ENCODE data around the gene CCSER2.
"Not testable (repeated sequence)": the region's sequence is repeated elsewhere in the genome, so short reads cannot be mapped to it uniquely, and the experiment has no call there.

CCSER2 gene

DNA sequence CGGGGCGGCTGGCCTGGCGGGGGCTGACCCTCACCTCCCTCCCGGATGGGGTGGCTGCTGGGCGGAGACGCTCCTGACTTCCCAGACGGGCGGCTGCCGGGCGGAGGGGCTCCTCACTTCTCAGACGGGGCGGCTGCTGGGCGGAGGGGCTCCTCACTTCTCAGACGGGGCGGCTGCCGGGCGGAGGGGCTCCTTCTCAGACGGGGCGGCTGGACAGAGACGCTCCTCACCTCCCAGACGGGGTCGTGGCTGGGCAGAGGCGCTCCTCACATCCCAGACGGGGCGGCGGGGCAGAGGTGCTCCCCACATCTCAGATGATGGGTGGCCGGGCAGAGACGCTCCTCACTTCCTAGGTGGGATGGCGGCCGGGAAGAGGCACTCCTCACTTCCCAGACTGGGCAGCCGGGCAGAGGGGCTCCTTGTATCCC lies 19.2 kb downstream of the CCSER2 start:
- H3K36me3 ChIP-seq (ENCODE audit: insufficient read depth, low read length); H3K4me1 ChIP-seq (ENCODE audit: insufficient read depth, low read length); H3K9ac ChIP-seq (ENCODE audit: low read depth, low read length): not testable (repeated sequence)

DNA sequence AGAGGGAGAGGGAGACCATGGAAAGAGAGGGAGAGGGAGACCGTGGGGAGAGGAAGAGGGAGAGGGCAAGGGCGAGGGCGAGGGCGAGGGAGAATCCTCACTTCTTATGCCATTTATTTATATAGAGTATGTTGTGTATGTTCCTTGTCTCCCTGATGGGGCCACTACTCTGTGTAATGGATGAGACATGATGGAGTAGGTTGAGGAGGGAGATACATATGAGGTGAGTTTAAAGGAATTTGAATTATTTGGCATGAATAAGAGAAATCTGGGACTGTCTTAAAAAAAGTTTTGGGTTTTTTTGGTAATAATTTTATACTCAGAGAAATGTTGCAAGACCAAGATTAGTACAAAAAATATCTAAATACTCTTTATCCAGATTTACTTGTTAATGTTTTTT lies 20.1 kb downstream of the CCSER2 start:
- Histone ChIP-seq H3K9ac (ENCODE audit: low read depth, low read length) (no peak overlapping the region), H3K9me3 (ENCODE audit: control insufficient read depth, insufficient read depth, low read length) (0 out of 2 replicates have a peak, but pooled peaks cover 6% of the 10 kb centered on the region), H3K4me1 (ENCODE audit: insufficient read depth, low read length) (peaks cover 5% of the 10 kb centered on the region), H3K36me3 (ENCODE audit: insufficient read depth, low read length) (no peaks in the 10 kb centered on the region)

More for the DNA sequence above, 19.2 kb downstream of the CCSER2 start:
- H3K9me3 ChIP-seq (ENCODE audit: control insufficient read depth, insufficient read depth, low read length), result not testable (repeated sequence)

DNA sequence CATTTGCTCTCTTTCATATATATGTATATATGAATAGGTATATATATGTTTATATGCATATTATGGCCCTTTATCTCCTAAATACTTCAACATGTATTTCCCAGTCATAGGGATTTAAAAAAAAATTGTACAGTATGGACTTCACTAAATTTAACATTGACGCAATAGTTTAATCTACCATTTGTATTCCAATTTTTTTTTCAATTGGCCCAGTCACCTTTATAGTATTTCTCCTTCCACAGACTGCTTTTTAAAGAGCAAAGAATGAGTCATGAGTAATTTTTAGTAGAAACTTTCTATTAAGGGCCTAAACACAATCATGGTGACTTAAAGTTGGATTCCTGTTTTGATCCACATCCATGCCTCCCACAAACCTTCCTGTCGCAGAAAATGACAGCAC lies 20.5 kb downstream of the CCSER2 start:
- peaks cover 8% of the 10 kb centered on the region for H3K4me1 ChIP-seq (ENCODE audit: insufficient read depth, low read length)
- 0 out of 2 replicates have a peak, but pooled peaks cover 6% of the 10 kb centered on the region for H3K9me3 ChIP-seq (ENCODE audit: control insufficient read depth, insufficient read depth, low read length)
- H3K9ac ChIP-seq (ENCODE audit: low read depth, low read length), result no peak overlapping the region

DNA sequence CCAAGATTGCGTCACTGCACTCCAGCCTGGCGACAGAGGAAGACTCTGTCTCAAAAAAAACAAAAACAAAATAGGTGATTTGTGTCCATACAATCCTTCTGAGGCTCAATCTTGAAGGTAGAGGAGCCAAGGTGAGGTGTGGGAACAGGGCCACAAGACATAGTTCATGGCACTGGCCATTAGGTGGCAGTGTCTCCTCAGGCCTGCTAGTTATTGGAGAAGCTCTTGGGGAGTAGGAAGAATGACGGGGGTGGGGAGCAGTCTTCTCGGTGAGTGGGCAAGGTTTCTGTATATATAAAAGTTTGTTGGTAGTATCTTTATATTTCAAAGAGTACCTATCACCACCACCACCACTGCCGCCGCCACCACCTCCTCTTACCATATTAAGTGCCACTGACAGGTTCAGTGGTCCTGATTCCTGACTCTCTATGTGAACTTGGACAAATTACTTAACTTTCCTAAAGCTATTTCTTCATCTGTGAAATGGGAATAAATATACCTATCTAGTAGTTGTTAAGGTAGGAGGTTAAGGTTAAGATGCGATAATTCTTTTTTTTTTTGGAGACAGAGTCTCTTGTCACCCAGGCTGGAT lies 24.0 kb downstream of the CCSER2 start:
- Histone ChIP-seq H3K4me1 (ENCODE audit: insufficient read depth, low read length) (peaks cover 19% of the 10 kb centered on the region), H3K9me3 (ENCODE audit: control insufficient read depth, insufficient read depth, low read length) (no peaks in the 10 kb centered on the region), H3K36me3 (ENCODE audit: insufficient read depth, low read length) (no peaks in the 10 kb centered on the region), H3K9ac (ENCODE audit: low read depth, low read length) (no peak overlapping the region)

More for the DNA sequence above, 20.5 kb downstream of the CCSER2 start:
- H3K36me3 ChIP-seq (ENCODE audit: insufficient read depth, low read length), result no peaks in the 10 kb centered on the region

DNA sequence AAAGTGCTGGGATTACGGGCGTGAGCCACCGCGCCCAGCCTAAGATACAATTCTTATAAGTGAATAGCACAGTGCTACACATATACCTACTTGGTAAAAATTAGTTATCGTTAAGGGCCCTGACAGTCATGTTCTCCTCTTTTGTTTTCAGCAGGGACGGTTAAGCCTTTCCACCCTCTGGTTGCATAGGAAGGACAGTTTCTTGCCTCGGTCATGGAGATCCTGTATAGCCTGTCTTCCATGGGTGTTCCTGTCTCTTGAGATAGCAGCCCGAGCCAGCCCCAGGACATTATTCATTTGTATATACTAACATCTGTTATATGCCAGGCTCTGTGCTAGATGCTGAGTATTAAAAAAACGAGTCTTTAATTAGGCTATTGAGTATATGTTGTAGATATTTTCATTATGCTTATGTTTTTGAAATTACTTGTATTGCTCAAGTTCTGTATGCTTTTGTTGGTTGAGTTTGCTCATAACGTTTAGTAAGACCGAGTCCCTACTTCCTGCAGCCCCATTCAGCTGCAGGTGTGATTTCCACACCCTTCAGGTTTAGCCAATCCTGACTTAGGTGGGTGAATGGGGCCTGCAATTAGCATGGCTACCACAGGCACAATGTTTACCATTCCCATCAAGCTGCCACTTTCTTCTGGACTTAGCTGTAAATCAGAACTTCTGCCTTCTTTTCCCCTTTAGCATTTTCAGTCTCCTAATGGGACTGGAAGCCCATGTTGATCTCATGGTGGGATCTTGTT lies 24.8 kb downstream of the CCSER2 start:
- peaks cover 19% of the 10 kb centered on the region for H3K4me1 ChIP-seq (ENCODE audit: insufficient read depth, low read length)
- H3K36me3 ChIP-seq (ENCODE audit: insufficient read depth, low read length), result no peaks in the 10 kb centered on the region
- no peak overlapping the region for H3K9ac ChIP-seq (ENCODE audit: low read depth, low read length)

DNA sequence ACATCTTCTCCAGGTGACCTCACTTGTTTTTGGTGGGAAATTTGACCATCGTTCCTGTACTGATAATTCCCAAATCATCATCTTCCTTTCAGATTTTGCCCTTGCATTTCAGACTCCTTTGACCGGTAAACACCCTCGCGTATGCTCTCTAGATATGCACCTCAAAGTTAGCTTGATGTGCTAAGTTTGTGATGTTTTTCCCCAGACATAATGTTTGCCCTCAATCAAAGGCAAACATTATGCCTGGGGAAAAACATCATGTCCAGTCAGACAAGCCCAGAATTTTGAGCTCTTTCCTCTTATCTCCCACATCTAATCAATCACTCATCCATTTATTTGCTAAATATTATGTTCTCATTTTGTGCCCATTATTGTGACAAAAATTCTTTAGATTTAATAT lies 26.2 kb downstream of the CCSER2 start:
- Histone ChIP-seq H3K9ac (ENCODE audit: low read depth, low read length) (no peak overlapping the region), H3K9me3 (ENCODE audit: control insufficient read depth, insufficient read depth, low read length) (no peaks in the 10 kb centered on the region)

More for the DNA sequence above, 24.8 kb downstream of the CCSER2 start:
- H3K9me3 ChIP-seq (ENCODE audit: control insufficient read depth, insufficient read depth, low read length), result no peaks in the 10 kb centered on the region

DNA sequence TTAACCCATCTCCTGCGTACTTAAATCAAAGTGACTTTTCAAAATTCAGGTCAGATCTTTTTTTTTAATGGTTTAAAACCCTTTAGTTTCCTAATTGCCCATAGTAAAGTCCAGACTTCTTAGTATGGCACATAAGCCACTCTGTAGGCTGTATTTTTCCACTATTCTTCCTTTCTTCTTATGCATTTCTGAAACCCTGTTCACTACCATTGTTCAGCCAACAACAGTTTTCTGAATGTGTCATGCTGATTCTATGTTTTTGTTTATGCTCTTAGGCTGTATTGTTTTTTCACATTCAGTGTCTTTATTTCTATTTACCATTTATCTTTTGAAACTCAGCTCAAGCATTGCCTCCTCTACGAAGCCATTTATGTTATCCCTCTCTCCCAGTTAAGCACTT lies 26.7 kb downstream of the CCSER2 start:
- H3K9ac ChIP-seq (ENCODE audit: low read depth, low read length), result no peak overlapping the region
- H3K4me1 ChIP-seq (ENCODE audit: insufficient read depth, low read length), result peaks cover 19% of the 10 kb centered on the region
- no peaks in the 10 kb centered on the region for H3K36me3 ChIP-seq (ENCODE audit: insufficient read depth, low read length)
- no peaks in the 10 kb centered on the region for H3K9me3 ChIP-seq (ENCODE audit: control insufficient read depth, insufficient read depth, low read length)

More for the DNA sequence above, 26.2 kb downstream of the CCSER2 start:
- peaks cover 19% of the 10 kb centered on the region for H3K4me1 ChIP-seq (ENCODE audit: insufficient read depth, low read length)
- H3K36me3 ChIP-seq (ENCODE audit: insufficient read depth, low read length), result no peaks in the 10 kb centered on the region

DNA sequence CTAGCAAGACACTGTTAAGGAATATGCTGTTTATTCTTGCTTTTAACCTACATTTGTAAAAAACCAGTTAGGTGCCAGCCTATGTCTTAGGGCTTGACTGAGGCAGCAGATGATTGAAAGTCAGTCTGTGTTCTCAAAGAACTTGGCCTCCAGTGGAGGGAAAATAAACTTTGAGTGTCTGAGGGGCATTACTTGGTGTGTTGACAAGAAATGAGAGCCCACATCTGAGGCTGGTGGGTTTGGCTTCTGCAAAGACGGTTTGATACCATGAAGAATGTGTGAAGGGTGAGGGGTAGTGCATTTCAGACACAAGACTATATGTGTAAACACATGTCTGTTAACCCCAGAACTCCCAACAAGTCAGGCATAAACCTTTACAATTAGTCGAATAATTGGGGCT lies 28.5 kb downstream of the CCSER2 start:
- Histone ChIP-seq H3K9me3 (ENCODE audit: control insufficient read depth, insufficient read depth, low read length) (no peaks in the 10 kb centered on the region), H3K4me1 (ENCODE audit: insufficient read depth, low read length) (peaks cover 29% of the 10 kb centered on the region), H3K9ac (ENCODE audit: low read depth, low read length) (no peak overlapping the region), H3K36me3 (ENCODE audit: insufficient read depth, low read length) (no peaks in the 10 kb centered on the region)

DNA sequence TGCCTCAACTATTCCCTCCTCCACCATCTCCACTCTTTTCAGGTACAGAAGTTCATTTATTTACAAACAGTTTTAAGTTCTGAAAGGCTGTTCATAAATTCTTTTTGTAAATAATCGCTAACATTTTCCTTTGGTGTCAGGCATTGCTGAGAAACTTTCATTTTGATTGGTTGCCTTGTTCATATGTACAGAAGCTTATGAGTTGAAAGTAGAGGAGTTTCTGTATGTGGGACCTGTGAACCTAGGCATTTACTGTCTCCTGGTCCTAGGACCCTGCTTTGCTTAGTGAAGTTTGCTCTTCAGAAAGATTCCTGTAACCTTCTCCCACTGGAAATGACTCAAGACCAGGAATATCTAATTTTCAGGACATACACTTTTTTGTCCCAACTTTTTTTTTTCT lies 30.4 kb downstream of the CCSER2 start:
- H3K4me1 ChIP-seq (ENCODE audit: insufficient read depth, low read length), result peaks cover 22% of the 10 kb centered on the region
- no peaks in the 10 kb centered on the region for H3K9me3 ChIP-seq (ENCODE audit: control insufficient read depth, insufficient read depth, low read length)
- no peaks in the 10 kb centered on the region for H3K36me3 ChIP-seq (ENCODE audit: insufficient read depth, low read length)
- no peak overlapping the region for H3K9ac ChIP-seq (ENCODE audit: low read depth, low read length)

DNA sequence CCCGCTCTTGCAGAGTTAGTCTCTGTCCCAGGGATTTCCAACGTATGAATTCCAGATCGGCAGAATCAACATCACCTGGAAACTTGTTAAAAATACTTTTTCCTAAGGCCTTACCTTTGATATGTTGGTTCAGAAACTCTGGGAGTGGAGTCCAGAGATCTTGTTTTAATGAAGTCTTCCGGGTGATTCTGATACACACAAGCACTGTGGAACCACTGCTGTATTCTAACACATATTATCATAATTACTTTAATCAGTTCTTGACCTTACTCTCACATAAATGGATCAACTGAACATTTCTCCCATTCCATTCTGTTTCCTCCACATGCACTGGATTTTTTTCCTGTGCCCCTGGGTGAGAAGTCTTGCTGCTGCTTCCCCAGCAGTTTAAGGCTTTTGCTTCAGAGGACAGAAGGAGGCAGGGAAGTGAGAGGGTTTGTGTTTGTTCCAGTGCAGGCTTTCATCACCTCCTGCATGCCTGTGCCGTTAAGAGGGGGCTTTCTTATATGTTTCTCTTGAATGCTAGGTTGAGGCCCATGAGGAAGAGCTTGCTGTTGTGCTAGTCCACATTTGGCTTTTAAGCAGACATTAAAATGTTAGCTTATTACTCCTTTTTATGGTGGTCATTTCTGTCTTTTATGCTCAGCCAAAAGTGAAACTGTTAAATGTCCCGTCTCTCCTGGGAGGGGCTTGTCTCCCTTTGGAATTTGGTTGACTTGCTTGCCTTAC lies 32.4 kb downstream of the CCSER2 start:
- Histone ChIP-seq H3K9me3 (ENCODE audit: control insufficient read depth, insufficient read depth, low read length) (no peaks in the 10 kb centered on the region), H3K9ac (ENCODE audit: low read depth, low read length) (no peak overlapping the region), H3K36me3 (ENCODE audit: insufficient read depth, low read length) (no peaks in the 10 kb centered on the region), H3K4me1 (ENCODE audit: insufficient read depth, low read length) (peaks cover 10% of the 10 kb centered on the region)

DNA sequence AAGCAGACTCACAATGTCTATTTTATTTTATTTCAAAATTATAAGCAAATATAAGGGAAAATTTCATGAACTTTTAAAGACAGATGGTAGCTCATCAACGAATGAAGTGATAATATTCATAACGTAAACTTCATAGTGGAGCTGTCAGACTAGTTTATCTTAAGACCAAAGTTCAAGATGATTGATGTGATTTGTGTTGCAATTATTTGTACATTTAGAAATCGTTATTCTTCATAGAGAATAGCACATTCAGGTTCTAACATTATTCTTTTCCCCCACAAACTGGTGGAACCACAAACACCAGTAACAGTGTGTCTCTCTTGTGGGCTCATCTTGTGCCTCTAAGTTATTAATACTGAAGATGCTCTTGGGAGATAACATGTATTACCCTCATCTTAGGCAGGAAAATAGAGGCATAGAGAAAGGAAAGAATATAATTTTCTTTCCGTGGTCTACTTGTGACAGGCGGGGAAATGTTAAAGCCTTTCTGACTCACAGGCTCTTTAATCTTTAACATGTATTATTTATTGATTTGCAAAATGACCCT lies 37.0 kb downstream of the CCSER2 start:
- no peaks in the 10 kb centered on the region for H3K9me3 ChIP-seq (ENCODE audit: control insufficient read depth, insufficient read depth, low read length)
- H3K9ac ChIP-seq (ENCODE audit: low read depth, low read length), result no peak overlapping the region
- peaks cover 10% of the 10 kb centered on the region for H3K4me1 ChIP-seq (ENCODE audit: insufficient read depth, low read length)
- H3K36me3 ChIP-seq (ENCODE audit: insufficient read depth, low read length), result no peaks in the 10 kb centered on the region

DNA sequence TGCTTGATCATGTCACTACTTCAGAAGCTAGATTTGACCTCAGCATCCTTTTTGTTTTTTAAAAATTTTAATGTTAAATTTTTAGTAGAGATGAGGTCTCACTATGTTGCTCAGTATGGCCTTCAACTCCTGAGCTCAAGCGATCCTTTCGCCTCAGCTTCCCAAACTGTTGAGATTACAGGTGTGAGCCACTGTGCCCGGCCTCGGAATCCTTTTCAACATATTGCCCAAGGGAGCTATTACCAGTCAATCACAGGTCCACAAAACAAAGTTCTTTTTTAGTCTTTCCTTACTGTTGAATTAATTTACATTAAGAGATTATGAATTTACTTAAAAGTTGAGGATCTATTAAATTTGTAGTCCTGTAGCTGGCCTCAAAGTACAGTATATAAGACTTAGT lies 37.7 kb downstream of the CCSER2 start:
- H3K9ac ChIP-seq (ENCODE audit: low read depth, low read length), result no peak overlapping the region
- no peaks in the 10 kb centered on the region for H3K9me3 ChIP-seq (ENCODE audit: control insufficient read depth, insufficient read depth, low read length)
- peaks cover 4% of the 10 kb centered on the region; the same call in 1 of the 2 replicates for H3K4me1 ChIP-seq (ENCODE audit: insufficient read depth, low read length)
- no peaks in the 10 kb centered on the region for H3K36me3 ChIP-seq (ENCODE audit: insufficient read depth, low read length)

DNA sequence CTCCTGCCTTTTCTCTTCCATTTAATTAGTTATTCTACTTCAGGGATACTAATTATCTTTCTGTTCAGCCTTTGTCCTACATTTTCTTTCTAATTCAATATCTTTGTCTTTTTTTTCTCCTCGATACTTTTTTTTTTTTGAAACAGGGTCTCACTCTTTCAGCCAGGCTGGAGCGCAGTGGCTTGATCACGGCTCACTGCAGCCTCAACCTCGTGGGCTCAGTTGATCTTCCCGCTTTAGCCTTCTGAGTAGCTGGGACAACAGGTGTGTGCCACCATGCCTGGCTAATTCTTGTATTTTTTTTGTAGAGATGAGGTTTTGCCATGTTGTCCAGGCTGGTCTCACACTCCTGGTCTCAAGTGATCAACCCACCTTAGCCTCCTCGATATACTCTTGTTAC lies 38.9 kb downstream of the CCSER2 start:
- H3K9ac ChIP-seq (ENCODE audit: low read depth, low read length), result no peak overlapping the region

DNA sequence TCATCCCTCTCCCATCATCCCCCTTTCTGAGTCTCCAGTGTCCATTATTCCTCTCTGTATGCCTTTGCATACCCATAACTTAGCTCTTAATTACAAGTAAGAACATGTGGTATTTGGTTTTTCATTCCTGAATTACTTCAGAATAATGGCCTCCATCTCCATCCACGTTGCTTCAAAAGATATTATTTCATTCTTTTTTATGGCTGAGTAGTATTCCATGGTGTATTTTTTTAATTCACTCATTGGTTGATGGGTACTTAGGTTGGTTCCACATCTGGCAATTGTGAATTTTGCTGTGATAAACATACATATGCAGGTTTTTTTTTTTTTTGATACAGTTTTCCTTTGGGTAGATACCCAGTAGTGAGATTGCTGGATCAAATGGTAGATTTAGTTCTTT lies 40.4 kb downstream of the CCSER2 start:
- Histone ChIP-seq H3K36me3 (ENCODE audit: insufficient read depth, low read length) (peaks cover 4% of the 10 kb centered on the region; the same call in 1 of the 2 replicates), H3K4me1 (ENCODE audit: insufficient read depth, low read length) (no peaks in the 10 kb centered on the region), H3K9me3 (ENCODE audit: control insufficient read depth, insufficient read depth, low read length) (no peaks in the 10 kb centered on the region), H3K9ac (ENCODE audit: low read depth, low read length) (no peak overlapping the region)

More for the DNA sequence above, 38.9 kb downstream of the CCSER2 start:
- Histone ChIP-seq H3K4me1 (ENCODE audit: insufficient read depth, low read length) (no peaks in the 10 kb centered on the region), H3K9me3 (ENCODE audit: control insufficient read depth, insufficient read depth, low read length) (no peaks in the 10 kb centered on the region), H3K36me3 (ENCODE audit: insufficient read depth, low read length) (peaks cover 4% of the 10 kb centered on the region; the same call in 1 of the 2 replicates)
